ENCODE results near the gene PDLIM3. TPM values are rescaled to one million over a fixed set of nuclear protein-coding genes. Genes with fewer than 3 reads are reported as not detected.
A peak's percentile ranks its signal among the peaks of the same experiment; 100 is the strongest.
"Not testable (repeated sequence)": the region's sequence is repeated elsewhere in the genome, so short reads cannot be mapped to it uniquely, and the experiment has no call there.

The PDLIM3 gene
- total RNA-seq, 4 donors from 2014 or later = 131 to 771 (median 450) TPM

GRCh38 chr4:185512516-185512915 lies 22.8 kb downstream of the PDLIM3 start:
- Histone ChIP-seq H3K27ac (no peak overlapping the region), H3K4me1 (no peaks in the 10 kb centered on the region), H3K27me3 (no peaks in the 10 kb centered on the region), H3K36me3 (no peaks in the 10 kb centered on the region), H3K4me3 (no peak overlapping the region), H3K9me3 (no peaks in the 10 kb centered on the region)
- no peak for TF ChIP-seq POLR2A (IDR thresholded peaks at IDR 0.05)
- no peak for DNase-seq
- intact Hi-C loops (cut with DNase I; ENCODE audit: low total_unique reads) = no loop called here

DNA sequence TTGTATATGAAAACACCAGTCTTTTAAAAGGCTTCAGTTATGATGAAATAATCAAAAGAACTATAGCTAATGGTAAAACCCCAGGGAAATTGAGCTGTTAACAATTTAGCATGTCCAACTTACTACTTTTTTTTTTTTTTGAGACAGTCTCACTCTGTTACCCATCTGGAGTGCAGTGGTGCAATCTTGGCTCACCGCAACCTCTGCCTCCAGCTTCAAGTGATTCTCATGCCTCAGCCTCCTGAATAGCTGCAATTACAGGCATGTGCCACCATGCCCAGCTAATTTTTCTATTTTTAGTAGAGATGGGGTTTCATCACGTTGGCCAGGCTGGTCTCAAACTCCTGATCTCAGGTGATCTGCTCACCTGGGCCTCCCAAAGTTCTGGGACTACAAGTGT lies 24.1 kb downstream of the PDLIM3 start:
- H3K4me1 ChIP-seq; H3K27me3 ChIP-seq; H3K27ac ChIP-seq; H3K4me3 ChIP-seq; intact Hi-C loops (cut with DNase I; ENCODE audit: low total_unique reads); H3K36me3 ChIP-seq; DNase-seq; H3K9me3 ChIP-seq: not testable (repeated sequence)

- H3K27me3 ChIP-seq = no peaks in the 10 kb centered on the region
- intact Hi-C loops (cut with DNase I; ENCODE audit: low total_unique reads) = no loop called here
- H3K36me3 ChIP-seq = no peaks in the 10 kb centered on the region
- TF ChIP-seq CTCF (IDR thresholded peaks at IDR 0.05) (no peak), POLR2A (IDR thresholded peaks at IDR 0.05) (no peak)
- H3K27ac ChIP-seq = no peak overlapping the region
- no peak overlapping the region for H3K4me3 ChIP-seq
- no peaks in the 10 kb centered on the region for H3K9me3 ChIP-seq
- no peak for DNase-seq
- no peaks in the 10 kb centered on the region for H3K4me1 ChIP-seq
These were observed 24.5 kb downstream of the PDLIM3 start for GRCh38 chr4:185510806-185511205.

- Histone ChIP-seq H3K27me3 (no peaks in the 10 kb centered on the region), H3K36me3 (no peaks in the 10 kb centered on the region), H3K4me1 (no peaks in the 10 kb centered on the region), H3K9me3 (no peaks in the 10 kb centered on the region), H3K4me3 (no peak overlapping the region), H3K27ac (no peak overlapping the region)
- intact Hi-C loops (cut with DNase I; ENCODE audit: low total_unique reads) = no loop called here
- DNase-seq = no peak
- no peak for TF ChIP-seq CTCF (IDR thresholded peaks at IDR 0.05)
- no peak for TF ChIP-seq POLR2A (IDR thresholded peaks at IDR 0.05)
These were observed 27.1 kb downstream of the PDLIM3 start for GRCh38 chr4:185508181-185508580.

DNA sequence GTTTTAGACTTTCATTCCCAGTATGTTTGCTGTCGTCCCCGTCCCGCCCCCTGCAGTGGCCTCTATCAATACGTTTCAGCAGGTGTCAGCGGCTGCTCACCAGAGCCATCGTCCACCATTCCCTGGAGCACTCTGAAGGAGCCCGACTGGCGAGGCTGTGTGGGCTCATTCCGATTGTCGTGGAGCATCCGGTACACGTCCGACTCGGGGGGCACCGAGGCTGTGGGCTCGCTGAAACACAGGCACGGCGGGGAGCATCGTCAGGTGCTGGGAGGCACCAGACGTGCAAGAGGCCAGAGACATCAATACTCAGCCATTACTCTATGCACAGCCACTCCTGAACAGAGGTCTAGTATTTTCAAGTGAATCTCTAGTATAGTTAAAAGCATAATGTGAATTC lies 28.9 kb downstream of the PDLIM3 start:
- intact Hi-C loops (cut with DNase I; ENCODE audit: low total_unique reads) = no loop called here
- H3K27me3 ChIP-seq = no peaks in the 10 kb centered on the region
- no peak for TF ChIP-seq CTCF (IDR thresholded peaks at IDR 0.05)
- TF ChIP-seq POLR2A (IDR thresholded peaks at IDR 0.05) = no peak
- H3K36me3 ChIP-seq = no peaks in the 10 kb centered on the region
- DNase-seq = no peak
- no peaks in the 10 kb centered on the region for H3K9me3 ChIP-seq
- no peak overlapping the region for H3K4me3 ChIP-seq
- no peaks in the 10 kb centered on the region for H3K4me1 ChIP-seq
- H3K27ac ChIP-seq = no peak overlapping the region

GRCh38 chr4:185504098-185505047 lies 30.9 kb downstream of the PDLIM3 start:
- H3K36me3 ChIP-seq = no peaks in the 10 kb centered on the region
- H3K27ac ChIP-seq = peak overlapping the region in 1 of 2 donors; percentile 36
- no peaks in the 10 kb centered on the region for H3K9me3 ChIP-seq
- H3K27me3 ChIP-seq = no peaks in the 10 kb centered on the region
- intact Hi-C loops (cut with DNase I; ENCODE audit: low total_unique reads) = no loop called here
- no peaks in the 10 kb centered on the region for H3K4me1 ChIP-seq
- peak overlapping the region in 1 of 2 donors; percentile 15 for H3K4me3 ChIP-seq
- DNase-seq = peak; percentile 52 to 57
- TF ChIP-seq POLR2A (IDR thresholded peaks at IDR 0.05) (no peak), CTCF (IDR thresholded peaks at IDR 0.05) (no peak)

All from uterus (tissue), 4 donors.